Measurements from ENCODE around the gene NEDD4. TPM values are rescaled to one million over a fixed set of nuclear protein-coding genes. Genes with fewer than 3 reads are reported as not detected.

NEDD4 gene
- total and polyA plus RNA-seq, 10 of the 15 experiments (the other 5 are each of a cell fraction or from before 2014, with no cell fraction given) = 1.3 to 7.7 (median 4.4) TPM

DNA sequence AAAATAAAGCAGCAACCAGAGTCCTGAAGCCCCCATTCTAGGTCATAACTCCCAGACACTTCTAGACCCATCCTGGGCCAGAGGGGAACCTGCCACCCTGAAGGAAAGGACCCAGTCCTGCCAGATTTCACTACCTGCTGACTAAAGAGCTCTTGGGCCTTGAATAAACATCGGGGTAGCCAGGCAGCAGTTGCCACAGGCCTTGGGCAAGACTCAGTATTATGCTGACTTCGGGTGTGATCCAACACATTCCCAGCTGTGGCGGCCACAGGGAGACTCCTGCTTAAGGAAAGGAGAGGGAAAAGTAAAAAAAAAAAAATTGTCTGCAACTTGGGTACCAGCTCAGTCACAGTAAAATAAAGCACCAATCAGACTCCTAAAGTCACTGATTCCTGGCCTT, 23.8 kb downstream of the NEDD4 start:
- ChIA-PET RAD21 (ENCODE audit: unreplicated experiment) (no interaction called here), CTCF (no interaction called here), SMC1A (ENCODE audit: uncharacterized antibody, unreplicated experiment) (no interaction called here), POLR2A (no interaction called here)
- ATAC-seq (no peak), DNase-seq (ENCODE audit: low read depth, low spot score) (no peak), FAIRE-seq (no peak)
- TF ChIP-seq NFYB (IDR thresholded peaks at IDR 0.05; ENCODE audit: insufficient read depth, low read depth, low read length) (no peak), MYC (IDR thresholded peaks at IDR 0.05; ENCODE audit: insufficient read depth, insufficient read length, insufficient replicate concordance, low read length, severe bottlenecking) (no peak), BRCA1 (IDR thresholded peaks at IDR 0.05; ENCODE audit: low read depth, low read length) (no peak)
- TF ChIP-seq, protein P1, sequence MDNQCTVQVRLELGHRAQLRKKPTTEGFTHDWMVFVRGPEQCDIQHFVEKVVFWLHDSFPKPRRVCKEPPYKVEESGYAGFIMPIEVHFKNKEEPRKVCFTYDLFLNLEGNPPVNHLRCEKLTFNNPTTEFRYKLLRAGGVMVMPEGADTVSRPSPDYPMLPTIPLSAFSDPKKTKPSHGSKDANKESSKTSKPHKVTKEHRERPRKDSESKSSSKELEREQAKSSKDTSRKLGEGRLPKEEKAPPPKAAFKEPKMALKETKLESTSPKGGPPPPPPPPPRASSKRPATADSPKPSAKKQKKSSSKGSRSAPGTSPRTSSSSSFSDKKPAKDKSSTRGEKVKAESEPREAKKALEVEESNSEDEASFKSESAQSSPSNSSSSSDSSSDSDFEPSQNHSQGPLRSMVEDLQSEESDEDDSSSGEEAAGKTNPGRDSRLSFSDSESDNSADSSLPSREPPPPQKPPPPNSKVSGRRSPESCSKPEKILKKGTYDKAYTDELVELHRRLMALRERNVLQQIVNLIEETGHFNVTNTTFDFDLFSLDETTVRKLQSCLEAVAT (IDR thresholded peaks at IDR 0.05) = no peak
- TF ChIP-seq, protein P2, sequence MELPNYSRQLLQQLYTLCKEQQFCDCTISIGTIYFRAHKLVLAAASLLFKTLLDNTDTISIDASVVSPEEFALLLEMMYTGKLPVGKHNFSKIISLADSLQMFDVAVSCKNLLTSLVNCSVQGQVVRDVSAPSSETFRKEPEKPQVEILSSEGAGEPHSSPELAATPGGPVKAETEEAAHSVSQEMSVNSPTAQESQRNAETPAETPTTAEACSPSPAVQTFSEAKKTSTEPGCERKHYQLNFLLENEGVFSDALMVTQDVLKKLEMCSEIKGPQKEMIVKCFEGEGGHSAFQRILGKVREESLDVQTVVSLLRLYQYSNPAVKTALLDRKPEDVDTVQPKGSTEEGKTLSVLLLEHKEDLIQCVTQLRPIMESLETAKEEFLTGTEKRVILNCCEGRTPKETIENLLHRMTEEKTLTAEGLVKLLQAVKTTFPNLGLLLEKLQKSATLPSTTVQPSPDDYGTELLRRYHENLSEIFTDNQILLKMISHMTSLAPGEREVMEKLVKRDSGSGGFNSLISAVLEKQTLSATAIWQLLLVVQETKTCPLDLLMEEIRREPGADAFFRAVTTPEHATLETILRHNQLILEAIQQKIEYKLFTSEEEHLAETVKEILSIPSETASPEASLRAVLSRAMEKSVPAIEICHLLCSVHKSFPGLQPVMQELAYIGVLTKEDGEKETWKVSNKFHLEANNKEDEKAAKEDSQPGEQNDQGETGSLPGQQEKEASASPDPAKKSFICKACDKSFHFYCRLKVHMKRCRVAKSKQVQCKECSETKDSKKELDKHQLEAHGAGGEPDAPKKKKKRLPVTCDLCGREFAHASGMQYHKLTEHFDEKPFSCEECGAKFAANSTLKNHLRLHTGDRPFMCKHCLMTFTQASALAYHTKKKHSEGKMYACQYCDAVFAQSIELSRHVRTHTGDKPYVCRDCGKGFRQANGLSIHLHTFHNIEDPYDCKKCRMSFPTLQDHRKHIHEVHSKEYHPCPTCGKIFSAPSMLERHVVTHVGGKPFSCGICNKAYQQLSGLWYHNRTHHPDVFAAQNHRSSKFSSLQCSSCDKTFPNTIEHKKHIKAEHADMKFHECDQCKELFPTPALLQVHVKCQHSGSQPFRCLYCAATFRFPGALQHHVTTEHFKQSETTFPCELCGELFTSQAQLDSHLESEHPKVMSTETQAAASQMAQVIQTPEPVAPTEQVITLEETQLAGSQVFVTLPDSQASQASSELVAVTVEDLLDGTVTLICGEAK (IDR thresholded peaks at IDR 0.05; ENCODE audit: borderline replicate concordance) = no peak
- TF ChIP-seq, protein P3, sequence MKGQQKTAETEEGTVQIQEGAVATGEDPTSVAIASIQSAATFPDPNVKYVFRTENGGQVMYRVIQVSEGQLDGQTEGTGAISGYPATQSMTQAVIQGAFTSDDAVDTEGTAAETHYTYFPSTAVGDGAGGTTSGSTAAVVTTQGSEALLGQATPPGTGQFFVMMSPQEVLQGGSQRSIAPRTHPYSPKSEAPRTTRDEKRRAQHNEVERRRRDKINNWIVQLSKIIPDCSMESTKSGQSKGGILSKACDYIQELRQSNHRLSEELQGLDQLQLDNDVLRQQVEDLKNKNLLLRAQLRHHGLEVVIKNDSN (IDR thresholded peaks at IDR 0.05; ENCODE audit: borderline replicate concordance, extremely low read length, insufficient read depth, low read depth, low read length) = no peak
- 40% methylated on average over 3 of the region's 3 CpGs for WGBS (ENCODE audit: insufficient coverage, insufficient replicate concordance, low lambda C conversion rate, missing lambda C conversion rate)
- no TSS peak for BruUV-seq (replicated peaks)
- no peaks in the 10 kb centered on the region for H3K4me1 ChIP-seq (ENCODE audit: control insufficient read depth, insufficient read depth, low read length)
- H3K79me2 ChIP-seq (ENCODE audit: control insufficient read depth, insufficient read depth, low read length) = no peaks in the 10 kb centered on the region
- H2AFZ ChIP-seq (ENCODE audit: control insufficient read depth, low read depth, low read length) = no peak overlapping the region
- no peak overlapping the region for H3K27ac ChIP-seq (ENCODE audit: control insufficient read depth, insufficient read depth)
- no peaks in the 10 kb centered on the region for H3K36me3 ChIP-seq (ENCODE audit: control insufficient read depth in 2 of 2, insufficient read depth in 2 of 2, low read length in 1 of 2)
- H3K4me3 ChIP-seq = no peak overlapping the region
- intact Hi-C loops (cut with micrococcal nuclease; ENCODE audit: unreplicated experiment) = no loop called here
- no peaks in the 10 kb centered on the region for H3K27me3 ChIP-seq (replicated peaks in 1 of 2; ENCODE audit: control insufficient read depth in 2 of 2, insufficient read depth in 2 of 2, low read length in 1 of 2)
- H3K9ac ChIP-seq (ENCODE audit: control insufficient read depth, insufficient read depth, low read length) = no peak overlapping the region
- no peaks in the 10 kb centered on the region for H3K9me3 ChIP-seq (replicated peaks; ENCODE audit: control insufficient read depth, insufficient read depth, low read length)
- in situ Hi-C loops (cut with MboI) = no loop called here
- H4K20me1 ChIP-seq (ENCODE audit: control insufficient read depth, insufficient read depth) = no peaks in the 10 kb centered on the region
- H3K4me2 ChIP-seq (ENCODE audit: control insufficient read depth, insufficient read depth) = no peak overlapping the region

Data from GM12878 (cell line).